ENCODE results near the gene CDIP1. TPM values are rescaled to one million over a fixed set of nuclear protein-coding genes. Genes with fewer than 3 reads are reported as not detected.

Gene CDIP1
- total RNA-seq, 2 experiments from 2014 or later: 31.9 to 32.2 TPM

DNA sequence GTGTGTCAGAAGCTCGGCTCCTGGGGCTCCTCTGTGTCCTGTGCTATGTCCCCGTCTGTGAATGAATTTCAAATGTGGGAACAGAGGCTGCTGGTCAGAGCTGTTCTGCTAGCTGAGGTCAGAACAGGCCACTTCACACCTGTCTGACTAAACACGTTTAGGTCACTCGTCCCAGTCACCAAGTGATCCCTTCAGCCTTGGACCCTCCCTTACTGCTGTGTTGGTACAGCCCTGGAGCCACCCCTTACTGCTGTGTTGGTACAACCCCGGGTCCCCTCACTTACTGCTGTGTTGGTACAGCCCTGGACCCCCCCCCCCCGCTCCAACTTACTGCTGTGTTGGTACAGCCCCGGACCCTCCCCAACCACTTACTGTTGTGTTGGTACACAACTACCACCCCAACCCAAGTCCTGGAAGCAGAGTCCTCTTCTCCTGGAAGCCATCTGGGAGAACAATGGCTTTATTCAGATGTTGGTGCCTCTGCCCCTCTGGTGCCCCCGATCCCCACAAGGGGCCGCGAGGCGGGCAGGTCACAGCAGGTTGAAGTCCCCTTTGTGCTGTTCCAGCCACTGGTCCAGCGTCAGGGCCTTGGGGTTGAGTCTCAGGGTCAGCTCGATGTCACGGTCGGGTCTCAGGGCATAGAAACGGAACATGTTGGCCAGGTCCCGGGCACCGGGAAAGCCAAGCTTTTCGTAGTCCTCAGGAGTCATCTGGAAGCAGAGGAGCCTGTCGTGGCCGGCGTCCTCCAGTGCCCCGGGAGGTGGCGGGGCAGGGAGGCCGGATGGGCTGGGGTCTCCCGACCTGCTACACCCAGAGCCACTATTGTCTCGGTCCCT is 77.1 kb downstream of the CDIP1 start:
- peaks cover 37% of the 10 kb centered on the region for H3K36me3 Mint-ChIP-seq (ENCODE audit: low read depth)
- intact Hi-C loops (cut with micrococcal nuclease): no loop called here
- POLR2A ChIA-PET: interaction anchor here (0.9 to 1.7 kb wide), 3 partner anchors 10 to 33 kb away, joined by 3 to 4 read pairs (median 3); no protein-coding TSS in a partner anchor

DNA sequence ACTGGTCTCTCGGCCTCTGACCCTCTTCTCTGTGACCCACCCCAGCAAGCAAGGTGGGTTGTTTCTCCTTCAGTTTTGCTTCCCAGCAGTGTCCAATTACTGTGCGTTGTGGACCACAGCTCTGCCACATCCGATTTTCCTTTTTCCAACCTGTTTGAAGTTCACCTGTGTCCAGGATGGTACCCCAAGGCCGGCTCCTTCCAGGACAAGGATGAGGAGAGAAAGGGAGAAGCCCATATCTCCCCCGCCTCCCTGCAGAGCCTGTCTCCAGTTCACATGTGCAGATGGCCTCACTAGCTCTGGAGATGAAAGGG is 77.7 kb downstream of the CDIP1 start:
- Mint-ChIP-seq H3K4me1 (ENCODE audit: low read depth) (peaks cover 11% of the 10 kb centered on the region), H3K27ac (peak overlapping the region; percentile 38), H3K36me3 (ENCODE audit: low read depth) (peaks cover 34% of the 10 kb centered on the region), H3K9me3 (no peaks in the 10 kb centered on the region), H3K27me3 (no peaks in the 10 kb centered on the region), H3K4me3 (no peak overlapping the region)
- ATAC-seq (no peak), DNase-seq (no peak)
- intact Hi-C loops (cut with micrococcal nuclease): no loop called here
- ChIA-PET POLR2A (interaction anchor here (0.9 to 1.7 kb wide), 3 partner anchors 10 to 33 kb away, joined by 3 to 4 read pairs (median 3); no protein-coding TSS in a partner anchor), CTCF (interaction anchor here (0.6 kb wide), 1 partner anchor 172 kb away, joined by 4 read pairs; no protein-coding TSS in a partner anchor)
- TF ChIP-seq, protein P1, sequence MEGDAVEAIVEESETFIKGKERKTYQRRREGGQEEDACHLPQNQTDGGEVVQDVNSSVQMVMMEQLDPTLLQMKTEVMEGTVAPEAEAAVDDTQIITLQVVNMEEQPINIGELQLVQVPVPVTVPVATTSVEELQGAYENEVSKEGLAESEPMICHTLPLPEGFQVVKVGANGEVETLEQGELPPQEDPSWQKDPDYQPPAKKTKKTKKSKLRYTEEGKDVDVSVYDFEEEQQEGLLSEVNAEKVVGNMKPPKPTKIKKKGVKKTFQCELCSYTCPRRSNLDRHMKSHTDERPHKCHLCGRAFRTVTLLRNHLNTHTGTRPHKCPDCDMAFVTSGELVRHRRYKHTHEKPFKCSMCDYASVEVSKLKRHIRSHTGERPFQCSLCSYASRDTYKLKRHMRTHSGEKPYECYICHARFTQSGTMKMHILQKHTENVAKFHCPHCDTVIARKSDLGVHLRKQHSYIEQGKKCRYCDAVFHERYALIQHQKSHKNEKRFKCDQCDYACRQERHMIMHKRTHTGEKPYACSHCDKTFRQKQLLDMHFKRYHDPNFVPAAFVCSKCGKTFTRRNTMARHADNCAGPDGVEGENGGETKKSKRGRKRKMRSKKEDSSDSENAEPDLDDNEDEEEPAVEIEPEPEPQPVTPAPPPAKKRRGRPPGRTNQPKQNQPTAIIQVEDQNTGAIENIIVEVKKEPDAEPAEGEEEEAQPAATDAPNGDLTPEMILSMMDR (IDR thresholded peaks at IDR 0.05): no peak

More for the DNA sequence above, 77.1 kb downstream of the CDIP1 start:
- DNase-seq (peak; percentile 9), ATAC-seq (no peak)
- Mint-ChIP-seq H3K27ac (no peak overlapping the region), H3K27me3 (no peaks in the 10 kb centered on the region), H3K9me3 (no peaks in the 10 kb centered on the region), H3K4me1 (ENCODE audit: low read depth) (peaks cover 16% of the 10 kb centered on the region), H3K4me3 (no peak overlapping the region)
- TF ChIP-seq, protein P1 (IDR thresholded peaks at IDR 0.05): no peak
- CTCF ChIA-PET: no interaction called here

Other genes with a start within 250 kb of the CDIP1 start
- under 1 TPM; 0.49 to 0.77 TPM for gene GLIS2, start 222.7 kb downstream of the CDIP1 start, total RNA-seq
- gene PAM16, start 187.5 kb downstream of the CDIP1 start, total RNA-seq: 10 to 100 TPM; 65.9 to 70.1 TPM
- not detected for gene VASN, start 166.9 kb downstream of the CDIP1 start, total RNA-seq
- gene CORO7, start 122.2 kb downstream of the CDIP1 start, total RNA-seq: 10 to 100 TPM; 73.3 to 76.6 TPM
- 100 to 1,000 TPM in 1 of 2 experiments, 10 to 100 TPM in 1; 86.8 to 101 TPM for gene DNAJA3, start 112.9 kb downstream of the CDIP1 start, total RNA-seq
- 10 to 100 TPM; 45.3 to 53.6 TPM for gene NMRAL1, start 64.1 kb downstream of the CDIP1 start, total RNA-seq
- gene HMOX2, start 62.4 kb downstream of the CDIP1 start, total RNA-seq: 10 to 100 TPM; 64.7 to 65.4 TPM
- gene C16orf96, start 17.6 kb upstream of the CDIP1 start, total RNA-seq: under 1 TPM; 0.16 to 0.32 TPM
- gene UBALD1, start 76.1 kb upstream of the CDIP1 start, total RNA-seq: 10 to 100 TPM; 12.2 to 13.4 TPM
- 10 to 100 TPM; 67.6 to 70.8 TPM for gene MGRN1, start 86.1 kb upstream of the CDIP1 start, total RNA-seq
- gene NUDT16L1, start 154.8 kb upstream of the CDIP1 start, total RNA-seq: 10 to 100 TPM; 22.3 to 25.6 TPM
- 10 to 100 TPM; 13.0 to 13.8 TPM for gene ANKS3, start 195.5 kb upstream of the CDIP1 start, total RNA-seq
- under 1 TPM; 0.18 to 0.38 TPM for gene DNAAF8, start 195.8 kb upstream of the CDIP1 start, total RNA-seq
- gene ZNF500, start 228.4 kb upstream of the CDIP1 start, total RNA-seq: 10 to 100 TPM; 10.9 to 12.8 TPM
- gene SEPTIN12, start 249.6 kb upstream of the CDIP1 start, total RNA-seq: not detected